GM21576 (cell line): ENCODE data around the gene PSKH1.
"Not testable (repeated sequence)": the region's sequence is repeated elsewhere in the genome, so short reads cannot be mapped to it uniquely, and the experiment has no call there.

Experiments used
- ATAC-seq: cut with Tn5 transposase; IDR thresholded peaks from one replicate; pipeline ENCODE4 v1.9.1; 2021; ENCODE audit warnings: mild to moderate bottlenecking, moderate library complexity; ENCODE audit not compliant: unreplicated experiment

PSKH1 gene

GRCh38 chr16:67892899-67893742, at the start of gene PSKH1:
TSS of gene PSKH1 (plus strand) at chr16:67893254. CDS start at chr16:67908750, 15,496 bp downstream.
- ATAC-seq, result peak; percentile 91

- no peak for ATAC-seq
Observed at GRCh38 chr16:67843343-67843765, 49.7 kb upstream of the PSKH1 start.

- no peak for ATAC-seq
Observed at GRCh38 chr16:67844497-67844896, 48.6 kb upstream of the PSKH1 start.

DNA sequence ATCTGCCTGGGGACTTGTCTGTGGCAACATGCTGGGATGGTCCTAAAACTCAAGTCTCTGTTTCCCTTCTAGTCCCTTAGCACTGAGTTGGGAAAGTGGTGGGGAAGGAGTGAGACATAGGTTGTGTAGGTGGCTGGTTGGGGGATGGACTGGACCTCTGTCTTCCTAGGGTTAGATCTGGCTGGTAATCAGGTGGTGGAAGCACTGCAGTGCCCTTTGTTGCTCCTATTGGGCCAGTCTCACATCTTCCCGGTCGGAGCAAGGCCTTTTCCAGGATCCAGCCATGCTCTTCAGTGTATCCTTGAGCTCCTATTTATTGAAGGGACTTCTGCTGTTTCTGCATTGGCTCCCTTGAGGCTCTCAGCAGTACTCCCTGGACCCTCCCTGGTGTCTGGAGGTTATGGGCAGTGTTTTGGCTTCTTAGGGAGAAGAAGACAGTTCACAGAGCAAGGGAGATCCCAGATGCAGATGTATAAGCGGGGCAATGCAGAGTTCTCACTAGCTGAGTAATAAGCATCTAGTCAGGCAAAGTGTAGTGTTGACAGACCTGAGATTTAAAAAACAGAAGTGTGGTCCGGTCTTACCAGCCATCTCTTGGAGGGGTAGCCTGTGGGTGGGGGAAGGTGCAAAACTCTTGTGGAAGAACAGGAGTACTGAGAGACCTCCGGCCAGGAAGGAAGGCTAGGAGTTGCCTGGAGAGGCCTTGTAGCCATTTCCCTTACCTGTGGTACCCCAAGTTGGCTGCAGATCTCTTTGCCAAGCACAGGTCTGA, 47.6 kb upstream of the PSKH1 start:
- ATAC-seq, result no peak

- ATAC-seq, result no peak
Observed at GRCh38 chr16:67846063-67846319, 47.1 kb upstream of the PSKH1 start.

DNA sequence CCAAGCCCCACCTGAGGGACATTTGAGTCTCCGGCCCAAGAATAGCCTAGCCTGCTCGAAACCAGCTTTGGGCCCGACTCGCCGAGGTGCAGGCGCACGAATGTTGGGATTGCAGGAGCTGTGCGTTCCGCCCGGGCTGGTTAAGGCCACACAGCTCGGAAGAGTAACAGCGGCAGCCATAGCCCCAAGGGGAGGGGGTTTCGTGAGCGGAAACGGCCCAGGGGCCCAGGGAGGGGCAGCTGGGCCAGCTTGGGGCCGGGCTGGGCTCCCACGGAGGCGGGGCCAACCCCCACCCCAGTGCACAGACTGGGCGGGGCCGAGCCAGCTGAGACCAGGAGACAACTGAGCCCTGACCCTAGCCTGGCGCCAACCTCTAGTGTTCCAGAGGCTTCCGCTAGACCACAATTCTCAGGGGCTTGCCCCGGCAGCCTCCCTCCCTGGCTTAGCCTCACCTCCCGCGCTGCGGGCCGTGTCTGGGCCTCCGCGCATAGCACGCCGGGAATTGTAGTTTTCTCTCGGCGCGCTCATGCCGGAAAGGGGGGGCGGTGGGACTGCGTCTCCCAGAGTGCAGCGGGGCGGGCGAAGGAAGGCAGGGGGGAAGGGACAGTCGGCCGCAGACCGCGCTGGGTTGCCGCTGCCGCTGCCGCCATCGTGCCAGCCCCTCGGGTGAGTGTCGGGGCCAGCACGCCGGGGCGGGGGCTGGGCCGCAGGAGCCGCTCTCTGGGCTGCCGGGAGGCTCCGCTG, 46.6 kb upstream of the PSKH1 start, which contains the start of gene NUTF2:
TSS of gene NUTF2 (plus strand) at position 614 of the 744 bp plus-strand sequence. CDS start 18,198 bp downstream, outside the sequence.
- ATAC-seq, result peak; percentile 52

GRCh38 chr16:67847064-67847861, 45.8 kb upstream of the PSKH1 start, which contains the start of gene CENPT:
TSS of gene CENPT (minus strand) at chr16:67847693. CDS start at chr16:67833859, 13,834 bp downstream.
- ATAC-seq, result peak; percentile 29

- ATAC-seq, result no peak
Observed at GRCh38 chr16:67848118-67848517, 44.9 kb upstream of the PSKH1 start.

DNA sequence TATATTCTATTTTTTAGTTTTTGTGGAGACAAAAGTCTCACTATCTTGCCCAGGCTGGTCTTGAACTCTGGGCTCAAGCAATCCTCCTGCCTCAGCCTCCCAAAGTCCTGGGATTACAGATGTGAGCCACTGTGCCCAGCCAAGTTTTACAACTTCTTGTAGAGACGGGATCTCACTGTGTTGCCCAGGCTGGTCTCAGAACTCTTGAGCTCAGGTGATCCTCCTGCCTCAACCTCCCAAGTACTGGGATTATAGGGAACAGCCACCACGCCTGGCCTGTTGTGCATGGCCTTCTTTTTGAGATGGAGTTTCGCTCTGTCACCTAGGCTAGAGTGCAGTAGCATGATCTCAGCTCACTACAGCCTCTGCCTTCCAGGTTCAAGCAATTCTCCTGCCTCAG, 39.4 kb upstream of the PSKH1 start:
- ATAC-seq, result no peak

- no peak for ATAC-seq
Observed at GRCh38 chr16:67855789-67856188, 37.3 kb upstream of the PSKH1 start.

- ATAC-seq, result no peak
Observed at GRCh38 chr16:67856927-67857546, 36.0 kb upstream of the PSKH1 start.

DNA sequence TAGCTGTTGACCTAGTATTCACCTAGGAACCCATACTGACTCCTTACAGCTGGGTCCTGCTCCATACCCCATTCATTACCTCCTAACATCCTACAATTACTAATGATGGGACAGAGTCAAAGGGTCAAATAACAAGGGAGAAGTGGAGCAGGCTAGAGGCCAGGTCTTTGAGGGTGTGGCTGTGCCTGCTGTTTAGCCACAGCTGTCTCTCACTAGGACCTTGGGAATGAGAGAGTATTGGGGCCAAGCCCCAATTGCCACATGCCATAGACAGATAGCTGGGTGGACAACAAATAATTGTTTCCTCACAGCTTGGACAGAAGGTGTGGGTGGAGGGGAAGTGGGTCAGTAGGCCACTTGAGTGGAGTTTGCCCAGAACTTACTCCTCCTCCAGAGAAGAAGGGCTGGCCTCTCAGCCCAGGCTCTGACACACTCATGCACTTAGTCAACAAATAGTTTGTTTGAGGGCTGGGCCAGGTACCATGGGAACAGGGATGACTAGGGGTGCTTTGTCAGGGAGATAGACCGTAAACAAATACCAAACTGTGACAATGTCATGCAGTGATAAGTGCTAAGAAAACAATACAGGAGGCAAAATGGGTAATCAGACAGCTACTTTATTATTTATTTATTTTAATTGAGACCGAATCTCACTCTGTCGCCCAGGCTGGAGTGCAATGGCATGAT, 35.4 kb upstream of the PSKH1 start:
- no peak for ATAC-seq

DNA sequence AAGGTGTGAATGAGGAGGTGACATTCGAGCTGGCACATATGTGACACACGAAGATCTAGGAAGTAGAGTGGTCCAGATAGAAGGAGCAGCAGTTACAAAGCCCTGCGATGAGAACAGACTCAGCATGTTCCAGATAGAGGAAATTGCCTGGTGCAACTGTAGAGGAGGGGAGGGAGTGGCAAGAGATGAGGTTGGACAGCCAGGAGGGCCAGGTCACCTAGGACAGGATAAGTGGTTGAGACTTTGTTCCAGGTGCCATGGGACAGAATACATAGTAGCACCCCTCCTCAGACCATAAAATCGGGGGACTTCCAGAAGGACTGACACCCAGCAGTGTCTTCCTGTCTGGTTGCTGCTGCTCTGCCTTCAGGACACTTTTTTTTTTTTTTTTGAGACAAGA, 34.6 kb upstream of the PSKH1 start:
- ATAC-seq, result no peak

GRCh38 chr16:67860589-67861398, 32.3 kb upstream of the PSKH1 start:
- ATAC-seq, result no peak

DNA sequence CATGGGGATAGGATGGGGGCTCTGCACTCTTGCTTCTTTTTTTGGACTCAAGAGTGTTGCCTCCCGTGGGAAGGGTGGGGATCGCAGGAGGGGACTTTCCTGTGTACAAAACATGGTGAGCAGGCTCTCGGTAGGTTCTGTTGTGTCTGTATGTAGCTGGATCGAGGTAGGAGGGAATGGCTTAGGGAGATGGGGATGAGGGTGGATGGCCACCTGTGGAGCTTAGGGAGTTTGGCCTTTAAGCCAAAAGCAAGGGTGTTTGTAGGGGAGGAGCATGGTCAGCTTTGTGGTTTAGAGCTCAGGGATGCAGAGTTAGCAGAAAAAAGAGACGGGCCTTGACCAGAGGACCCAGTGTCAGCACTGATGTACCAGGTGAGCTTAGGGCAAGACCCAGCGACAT, 31.2 kb upstream of the PSKH1 start:
- ATAC-seq, result no peak

DNA sequence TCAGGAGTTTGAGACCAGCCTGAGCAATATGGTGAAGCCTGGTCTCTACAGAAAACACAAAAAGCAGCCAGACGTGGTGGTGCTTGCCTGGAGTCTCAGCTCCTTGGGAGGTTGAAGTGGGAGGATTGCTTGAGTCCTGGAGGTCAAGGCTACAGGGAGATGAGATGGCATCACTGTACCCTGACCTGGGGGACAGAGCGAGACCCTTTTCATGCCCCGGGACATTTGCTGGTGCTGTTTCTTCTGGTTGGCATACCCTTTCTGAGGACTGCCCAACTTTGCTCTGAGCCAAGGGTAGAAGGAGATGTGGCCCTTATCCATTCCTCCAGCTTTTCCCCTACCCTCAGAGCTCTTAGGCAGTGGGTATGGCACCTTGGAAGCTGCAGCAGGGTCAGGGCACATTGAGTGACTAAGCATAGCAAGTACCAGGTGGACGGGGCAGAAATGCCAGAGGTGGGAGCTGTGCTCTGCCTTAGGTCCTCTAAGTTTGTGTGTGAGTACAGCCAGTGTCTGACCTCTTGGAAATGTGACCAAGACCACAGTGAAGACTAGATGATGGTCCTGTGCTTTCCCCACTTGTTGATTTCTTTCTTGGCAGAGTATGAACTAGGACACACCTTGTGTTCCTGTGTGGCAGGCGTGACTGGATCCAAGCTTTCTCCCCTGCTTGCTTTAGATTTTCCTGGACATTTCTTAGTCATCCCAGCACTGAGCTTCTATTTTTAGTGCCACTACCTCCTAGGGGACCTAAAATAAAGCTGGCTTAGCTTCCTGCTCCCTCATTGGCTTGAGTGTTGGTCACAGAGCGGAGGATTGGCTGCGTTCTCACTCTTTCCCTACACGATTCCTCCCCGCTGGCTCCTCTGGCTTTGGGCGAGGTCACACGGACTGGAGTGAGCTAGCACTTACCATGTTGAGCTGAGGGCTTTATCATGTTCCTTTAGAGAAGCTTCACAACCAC, 30.2 kb upstream of the PSKH1 start:
- no peak for ATAC-seq

DNA sequence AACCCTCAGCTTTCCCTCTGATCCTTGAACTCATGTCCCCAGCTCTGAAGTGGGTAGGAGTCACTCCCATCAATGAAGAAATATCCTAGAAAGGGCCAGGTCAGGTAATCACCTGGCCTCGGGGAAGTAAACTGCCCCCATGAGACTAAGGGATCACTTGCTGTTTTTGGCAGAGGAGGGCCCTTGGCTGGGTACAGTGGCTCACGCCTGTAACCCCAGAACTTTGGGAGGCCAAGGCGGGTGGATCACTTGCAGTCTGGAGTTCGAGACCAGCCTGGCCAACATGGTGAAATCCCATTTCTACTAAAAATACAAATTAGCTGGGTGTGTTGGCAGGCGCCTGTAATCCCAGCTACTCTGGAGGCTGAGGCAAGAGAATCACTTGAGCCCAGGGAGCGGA, 29.0 kb upstream of the PSKH1 start:
- not testable (repeated sequence) for ATAC-seq

GRCh38 chr16:67864594-67864993, 28.5 kb upstream of the PSKH1 start:
- no peak for ATAC-seq
